GM10266 (cell line): Measurements from ENCODE around the gene ZFYVE21.

Experiments used
- DNase-seq: peaks from one replicate; pipeline ENCODE4 v3.0.0; 2012; ENCODE audit errors: extremely low spot score
- CTCF ChIP-seq: IDR thresholded peaks from 2 replicates; pipeline ENCODE4 v1.5.1; 2012; ENCODE audit warnings: mild to moderate bottlenecking, low read depth; ENCODE audit not compliant: control insufficient read depth, insufficient read depth; ENCODE audit errors: missing control alignments

The ZFYVE21 gene

GRCh38 chr14:103732868-103733620 is 17.4 kb downstream of the ZFYVE21 start:
- no peak for TF ChIP-seq CTCF
- DNase-seq, result no peak

GRCh38 chr14:103733651-103734050 is 18.0 kb downstream of the ZFYVE21 start:
- no peak for TF ChIP-seq CTCF
- DNase-seq, result no peak

GRCh38 chr14:103734081-103734888 is 18.7 kb downstream of the ZFYVE21 start:
- no peak for DNase-seq
- no peak for TF ChIP-seq CTCF

GRCh38 chr14:103735022-103735421 is 19.4 kb downstream of the ZFYVE21 start:
- no peak for DNase-seq
- TF ChIP-seq CTCF, result no peak

GRCh38 chr14:103735439-103735814 is 19.8 kb downstream of the ZFYVE21 start:
- TF ChIP-seq CTCF, result no peak

GRCh38 chr14:103735815-103736545 is 20.4 kb downstream of the ZFYVE21 start:
- TF ChIP-seq CTCF, result no peak
- no peak for DNase-seq

More at GRCh38 chr14:103735439-103735814, 19.8 kb downstream of the ZFYVE21 start:
- DNase-seq, result no peak
